AG10803 (cell line): ENCODE measurements around the gene CIART.
"Not testable (repeated sequence)": the region's sequence is repeated elsewhere in the genome, so short reads cannot be mapped to it uniquely, and the experiment has no call there.

Source experiments
- DNase-seq: peaks from one replicate; pipeline ENCODE4 v3.0.0; 2010; ENCODE audit warnings: low read depth
- H3K4me3 ChIP-seq: 2 replicates; pipeline ENCODE4 v1.5.1; 2011; ENCODE audit warnings: mild to moderate bottlenecking, low read length, control low read depth
- CTCF ChIP-seq: conservative IDR thresholded peaks from 2 replicates; pipeline ENCODE4 v1.5.1; 2011; ENCODE audit warnings: mild to moderate bottlenecking, low read length, control low read depth, inconsistent platforms

CIART gene

GRCh38 chr1:150236614-150237100 is 45.7 kb upstream of the CIART start:
- no peak for TF ChIP-seq CTCF
- peak overlapping the region; percentile 89 for H3K4me3 ChIP-seq
- no peak for DNase-seq

- H3K4me3 ChIP-seq, DNase-seq: not testable (repeated sequence)
Measured at GRCh38 chr1:150237176-150237575, 45.2 kb upstream of the CIART start.

GRCh38 chr1:150237746-150238145 is 44.6 kb upstream of the CIART start:
- no peak overlapping the region for H3K4me3 ChIP-seq
- DNase-seq, result no peak
- no peak for TF ChIP-seq CTCF

GRCh38 chr1:150243003-150243402 is 39.4 kb upstream of the CIART start:
- no peak for TF ChIP-seq CTCF
- DNase-seq, result no peak
- H3K4me3 ChIP-seq, result no peak overlapping the region

- H3K4me3 ChIP-seq, result no peak overlapping the region
- TF ChIP-seq CTCF, result no peak
- no peak for DNase-seq
Measured at GRCh38 chr1:150249936-150250335, 32.4 kb upstream of the CIART start.

GRCh38 chr1:150256198-150256553 is 26.2 kb upstream of the CIART start:
- peak overlapping the region; percentile 28 for H3K4me3 ChIP-seq
- no peak for DNase-seq
- no peak for TF ChIP-seq CTCF

- TF ChIP-seq CTCF, result no peak
- DNase-seq, result peak; percentile 53
- peak overlapping the region; percentile 28 for H3K4me3 ChIP-seq
Measured at GRCh38 chr1:150256554-150257341, 25.6 kb upstream of the CIART start.
